ENCODE data around the gene CFAP69.

CFAP69 gene, protein sequence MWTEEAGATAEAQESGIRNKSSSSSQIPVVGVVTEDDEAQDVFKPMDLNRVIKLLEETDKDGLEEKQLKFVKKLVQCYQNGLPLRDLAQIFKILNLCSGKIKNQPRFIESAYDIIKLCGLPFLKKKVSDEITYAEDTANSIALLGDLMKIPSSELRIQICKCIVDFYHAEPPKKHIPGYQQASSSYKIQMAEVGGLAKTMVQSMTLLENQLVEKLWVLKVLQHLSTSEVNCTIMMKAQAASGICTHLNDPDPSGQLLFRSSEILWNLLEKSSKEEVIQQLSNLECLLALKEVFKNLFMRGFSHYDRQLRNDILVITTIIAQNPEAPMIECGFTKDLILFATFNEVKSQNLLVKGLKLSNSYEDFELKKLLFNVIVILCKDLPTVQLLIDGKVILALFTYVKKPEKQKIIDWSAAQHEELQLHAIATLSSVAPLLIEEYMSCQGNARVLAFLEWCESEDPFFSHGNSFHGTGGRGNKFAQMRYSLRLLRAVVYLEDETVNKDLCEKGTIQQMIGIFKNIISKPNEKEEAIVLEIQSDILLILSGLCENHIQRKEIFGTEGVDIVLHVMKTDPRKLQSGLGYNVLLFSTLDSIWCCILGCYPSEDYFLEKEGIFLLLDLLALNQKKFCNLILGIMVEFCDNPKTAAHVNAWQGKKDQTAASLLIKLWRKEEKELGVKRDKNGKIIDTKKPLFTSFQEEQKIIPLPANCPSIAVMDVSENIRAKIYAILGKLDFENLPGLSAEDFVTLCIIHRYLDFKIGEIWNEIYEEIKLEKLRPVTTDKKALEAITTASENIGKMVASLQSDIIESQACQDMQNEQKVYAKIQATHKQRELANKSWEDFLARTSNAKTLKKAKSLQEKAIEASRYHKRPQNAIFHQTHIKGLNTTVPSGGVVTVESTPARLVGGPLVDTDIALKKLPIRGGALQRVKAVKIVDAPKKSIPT

GRCh38 chr7:90244909-90245851 lies at the start of gene CFAP69:
CFAP69 (plus strand) TSS chr7:90245174; CDS start chr7:90245425, 251 bp downstream.
- peak; percentile 71 to 81 for DNase-seq (ENCODE audit: low read depth in 1 of 2, low spot score in 1 of 2)

GRCh38 chr7:90201500-90202195 lies 43.3 kb upstream of the CFAP69 start:
- DNase-seq (ENCODE audit: low read depth in 1 of 2, low spot score in 1 of 2) = no peak

DNA sequence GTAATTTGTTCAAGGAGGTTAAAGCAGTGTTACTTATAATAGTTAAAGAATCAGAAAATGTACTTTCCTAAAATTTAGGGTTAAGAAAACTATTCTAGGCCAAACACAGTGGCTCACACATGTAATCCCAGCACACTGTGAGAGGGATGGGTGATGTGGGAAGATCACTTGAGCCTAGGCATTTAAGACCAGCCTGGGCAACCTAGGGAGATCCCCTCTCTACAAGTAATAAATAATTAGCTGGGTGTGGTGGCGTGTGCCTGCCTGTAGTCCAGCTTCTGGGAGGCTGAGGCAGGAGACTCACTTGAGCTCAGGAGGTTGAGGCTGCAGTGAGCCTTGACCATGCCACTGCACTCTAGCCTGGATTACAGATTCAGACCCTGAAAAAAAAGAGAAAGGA lies 37.0 kb upstream of the CFAP69 start:
- no peak for DNase-seq (ENCODE audit: low read depth in 1 of 2, low spot score in 1 of 2)

DNA sequence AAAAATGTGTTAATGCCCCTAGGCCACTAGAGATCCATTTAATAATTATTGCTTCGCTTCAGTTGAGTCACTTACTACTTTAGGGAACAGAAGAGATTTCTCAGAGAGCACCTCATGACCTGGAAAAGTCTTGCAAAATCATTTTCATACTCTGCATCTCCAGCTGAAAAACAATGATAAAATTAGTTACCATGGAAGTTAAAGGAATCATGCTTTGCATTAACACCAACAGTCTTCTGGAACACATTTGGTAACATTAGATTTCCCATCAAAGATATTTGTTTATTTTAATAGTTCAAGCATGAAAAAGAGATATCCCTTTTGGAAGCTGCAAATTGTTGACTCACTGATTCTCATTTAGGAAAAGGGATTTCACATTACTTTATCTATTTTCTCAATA lies 35.2 kb upstream of the CFAP69 start:
- DNase-seq (ENCODE audit: low read depth in 1 of 2, low spot score in 1 of 2) = no peak

GRCh38 chr7:90210475-90210874 lies 34.5 kb upstream of the CFAP69 start:
- DNase-seq (ENCODE audit: low read depth in 1 of 2, low spot score in 1 of 2) = no peak

DNA sequence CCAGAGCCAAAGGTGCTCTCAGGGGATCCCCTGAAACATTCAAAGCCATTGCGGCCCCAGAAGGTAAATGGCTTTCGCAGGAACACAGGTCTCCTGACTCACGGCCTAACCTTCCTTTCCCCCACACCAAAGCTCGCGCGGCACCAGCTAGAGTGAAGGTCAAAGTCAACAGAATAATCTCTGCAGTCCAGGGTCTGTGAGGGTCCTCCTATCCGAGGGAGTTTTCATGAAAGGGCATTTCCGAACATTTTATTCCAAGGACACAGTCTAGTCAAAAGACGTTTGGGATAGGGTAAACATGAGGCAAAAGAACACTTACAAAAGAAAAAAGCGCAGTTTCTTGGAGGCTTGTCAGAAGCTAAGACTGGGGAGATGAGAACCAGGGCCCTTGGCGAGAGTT lies 34.0 kb upstream of the CFAP69 start:
- DNase-seq (ENCODE audit: low read depth in 1 of 2, low spot score in 1 of 2) = no peak

GRCh38 chr7:90211391-90212148 lies 33.4 kb upstream of the CFAP69 start, which contains the start of gene STEAP2:
STEAP2 (plus strand) TSS chr7:90211740; CDS start chr7:90225083, 13,343 bp downstream.
- DNase-seq (ENCODE audit: low read depth in 1 of 2, low spot score in 1 of 2) = peak in 1 of 2 donors; percentile 14

DNA sequence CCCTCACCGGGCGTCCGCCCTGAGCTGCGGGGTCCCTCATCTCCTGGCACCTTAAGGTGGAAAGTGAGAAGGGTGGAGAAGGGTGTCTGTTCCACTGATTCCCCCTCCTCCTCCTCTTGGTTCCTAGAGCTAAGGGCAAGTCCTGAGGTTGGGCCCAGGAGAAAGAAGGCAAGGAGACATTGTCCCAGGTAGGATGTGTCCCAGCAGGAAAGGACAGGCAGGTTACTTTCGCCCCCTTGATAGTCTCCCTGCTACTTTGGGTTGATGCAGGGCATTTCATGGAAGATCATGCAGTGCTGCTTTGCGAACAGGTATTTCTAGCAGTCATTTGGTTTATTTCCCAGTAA lies 32.9 kb upstream of the CFAP69 start:
- DNase-seq (ENCODE audit: low read depth in 1 of 2, low spot score in 1 of 2) = no peak

- DNase-seq (ENCODE audit: low read depth in 1 of 2, low spot score in 1 of 2) = no peak
Measured at GRCh38 chr7:90213521-90213920, 31.5 kb upstream of the CFAP69 start.

DNA sequence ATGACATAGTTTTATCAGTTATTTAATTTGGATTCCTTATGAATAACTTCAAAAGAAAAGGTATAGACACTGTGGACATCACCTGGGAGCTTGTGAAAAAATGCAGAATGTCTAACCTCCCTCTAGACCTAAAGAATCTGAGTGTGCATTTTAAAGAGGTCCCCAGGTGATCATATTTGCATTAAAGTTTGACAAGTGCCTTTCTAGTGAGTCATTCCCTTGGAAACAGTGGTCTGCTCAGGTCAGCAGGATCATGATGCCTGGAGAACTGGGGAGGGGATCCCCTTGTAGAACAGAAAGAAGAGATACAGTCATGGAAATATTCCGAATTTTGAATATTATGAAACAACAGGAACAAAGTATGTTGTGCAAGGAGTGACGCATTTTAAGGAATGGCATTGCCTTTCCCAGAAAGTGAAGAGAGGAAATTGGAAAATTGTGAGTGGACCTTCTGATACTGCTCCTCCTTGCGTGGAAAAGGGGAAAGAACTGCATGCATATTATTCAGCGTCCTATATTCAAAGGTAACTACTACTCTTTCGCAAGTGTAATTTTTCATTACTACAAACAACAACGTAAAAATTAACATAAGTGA lies 28.8 kb upstream of the CFAP69 start:
- DNase-seq (ENCODE audit: low read depth in 1 of 2, low spot score in 1 of 2) = no peak

DNA sequence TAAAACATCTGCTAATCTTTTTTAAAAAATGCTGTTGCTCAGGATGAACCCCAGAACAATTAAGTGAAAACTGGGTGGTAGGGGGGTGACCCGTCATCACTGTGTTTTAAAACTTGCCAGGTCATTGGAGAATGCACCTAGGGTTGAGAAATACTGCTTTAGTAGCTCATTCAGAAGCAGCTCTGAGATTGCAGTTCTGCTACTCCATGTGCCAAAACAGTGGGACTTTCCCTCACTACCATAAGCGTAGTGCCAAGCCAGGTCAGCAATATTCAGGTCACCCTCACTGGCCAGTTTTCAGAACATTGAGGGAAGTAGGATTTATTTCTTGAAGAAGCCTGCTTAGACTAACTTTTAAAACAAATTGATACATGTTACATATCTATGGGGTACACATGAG lies 28.2 kb upstream of the CFAP69 start:
- no peak for DNase-seq (ENCODE audit: low read depth in 1 of 2, low spot score in 1 of 2)

DNA sequence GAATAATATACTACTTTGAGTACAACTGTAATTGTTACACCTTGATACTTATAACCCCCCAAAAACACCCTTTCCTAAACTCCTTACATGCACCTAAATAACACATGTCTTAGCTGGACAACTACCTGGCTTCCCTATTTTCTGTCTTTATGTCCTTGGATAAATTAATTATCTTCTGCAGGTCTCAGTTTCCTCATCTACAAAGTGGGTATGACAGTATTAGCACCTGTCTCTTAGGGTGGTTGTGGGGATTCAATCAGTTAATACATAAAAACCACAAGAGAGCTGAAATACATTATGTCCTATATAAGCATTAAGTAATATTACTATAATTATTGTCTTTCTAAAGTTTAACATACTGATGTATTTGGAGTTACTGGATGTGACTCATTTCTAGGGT lies 22.6 kb upstream of the CFAP69 start:
- DNase-seq (ENCODE audit: low read depth in 1 of 2, low spot score in 1 of 2) = no peak

DNA sequence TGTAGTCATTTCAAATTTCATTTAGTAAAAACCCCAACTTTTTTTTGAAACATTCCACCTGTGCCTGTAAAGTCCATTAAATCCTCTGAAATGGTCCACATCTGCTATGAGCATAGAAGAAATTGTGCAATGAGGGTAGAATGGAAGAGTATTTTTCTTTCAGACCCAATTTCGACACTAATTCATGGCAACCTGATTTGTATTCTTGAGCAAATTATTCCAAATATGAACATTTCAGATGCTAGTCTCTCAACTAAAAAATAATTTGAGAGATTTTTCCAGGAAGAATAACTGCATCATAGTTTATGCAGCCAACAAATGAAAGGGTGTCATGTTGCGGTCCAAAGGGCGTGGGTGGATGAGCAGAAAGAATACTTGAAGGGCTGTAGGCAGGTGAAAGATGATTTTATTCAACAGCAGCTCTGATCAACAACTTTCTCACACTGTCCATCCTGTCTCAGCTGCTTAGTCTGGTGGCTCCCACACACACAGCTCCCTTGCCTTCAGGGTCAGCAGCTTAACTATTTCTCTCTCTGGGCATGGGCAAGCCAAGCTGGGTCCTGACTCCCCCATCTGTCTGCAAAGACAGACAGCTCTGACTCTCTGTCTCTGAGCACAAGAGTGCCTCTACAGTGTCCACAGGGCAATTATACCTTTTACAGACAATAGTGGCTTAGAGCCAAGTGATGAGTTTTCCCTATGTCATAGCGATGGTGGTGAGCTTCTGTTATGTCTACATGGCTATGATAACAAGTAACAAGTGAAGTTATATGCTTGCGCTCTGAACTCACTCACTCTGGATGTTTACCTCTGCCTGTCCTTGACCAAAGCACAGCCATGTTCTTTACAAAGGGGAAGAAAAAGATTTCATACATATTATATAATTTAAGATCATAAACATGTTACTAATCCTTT lies 21.9 kb upstream of the CFAP69 start:
- no peak for DNase-seq (ENCODE audit: low read depth in 1 of 2, low spot score in 1 of 2)

DNA sequence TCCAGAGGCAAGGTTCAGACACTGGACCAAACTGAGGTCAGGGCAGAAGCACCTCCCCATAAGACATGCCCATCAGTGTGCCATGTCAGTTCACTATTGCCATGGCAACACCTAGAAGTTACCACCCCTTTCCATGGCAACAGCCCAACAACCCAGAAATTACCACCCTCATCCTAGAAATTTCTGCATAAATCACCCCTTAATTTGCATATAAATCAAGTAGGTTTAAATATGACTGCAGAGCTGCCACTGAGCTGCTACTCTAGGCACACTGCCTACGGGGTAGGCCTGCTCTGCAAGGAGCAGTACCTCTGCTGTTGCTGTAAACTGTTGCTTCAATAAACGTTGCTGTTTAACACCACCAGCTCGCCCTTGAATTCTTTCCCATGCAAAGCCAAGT lies 20.8 kb upstream of the CFAP69 start:
- DNase-seq (ENCODE audit: low read depth in 1 of 2, low spot score in 1 of 2) = no peak

GRCh38 chr7:90225181-90225580 lies 19.8 kb upstream of the CFAP69 start:
- DNase-seq (ENCODE audit: low read depth in 1 of 2, low spot score in 1 of 2) = no peak

GRCh38 chr7:90225601-90226000 lies 19.4 kb upstream of the CFAP69 start:
- no peak for DNase-seq (ENCODE audit: low read depth in 1 of 2, low spot score in 1 of 2)

DNA sequence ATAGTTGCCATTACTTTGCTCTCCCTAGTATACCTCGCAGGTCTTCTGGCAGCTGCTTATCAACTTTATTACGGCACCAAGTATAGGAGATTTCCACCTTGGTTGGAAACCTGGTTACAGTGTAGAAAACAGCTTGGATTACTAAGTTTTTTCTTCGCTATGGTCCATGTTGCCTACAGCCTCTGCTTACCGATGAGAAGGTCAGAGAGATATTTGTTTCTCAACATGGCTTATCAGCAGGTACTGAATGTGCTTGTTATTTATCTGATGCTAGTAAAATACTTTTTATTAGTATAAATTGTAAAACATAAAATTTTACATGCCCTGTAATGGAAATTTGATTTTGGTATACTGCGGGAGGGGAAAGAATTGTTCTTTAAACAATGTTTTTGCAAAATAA lies 17.7 kb upstream of the CFAP69 start:
- DNase-seq (ENCODE audit: low read depth in 1 of 2, low spot score in 1 of 2) = no peak

DNA sequence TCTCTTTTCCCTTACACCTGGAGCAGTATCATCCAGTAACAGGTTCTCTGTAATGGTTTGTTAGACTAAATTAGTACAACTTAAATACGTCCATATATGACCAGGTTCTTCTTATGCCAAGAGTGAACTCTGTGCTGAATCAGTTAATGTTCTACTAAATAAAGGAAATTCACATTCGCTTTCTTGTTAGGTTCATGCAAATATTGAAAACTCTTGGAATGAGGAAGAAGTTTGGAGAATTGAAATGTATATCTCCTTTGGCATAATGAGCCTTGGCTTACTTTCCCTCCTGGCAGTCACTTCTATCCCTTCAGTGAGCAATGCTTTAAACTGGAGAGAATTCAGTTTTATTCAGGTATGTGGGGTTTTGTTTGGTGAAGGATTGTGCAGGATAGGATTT lies 15.3 kb upstream of the CFAP69 start:
- no peak for DNase-seq (ENCODE audit: low read depth in 1 of 2, low spot score in 1 of 2)

Measured in stimulated activated CD4-positive, alpha-beta T cell treated with anti-CD3 and anti-CD28 coated beads, Interleukin-15, amount 100 ng/mL, for 1 hour (primary cell).